Measurements from ENCODE around the gene SCAPER.
"Not testable (repeated sequence)": the region's sequence is repeated elsewhere in the genome, so short reads cannot be mapped to it uniquely, and the experiment has no call there.

The SCAPER gene

DNA sequence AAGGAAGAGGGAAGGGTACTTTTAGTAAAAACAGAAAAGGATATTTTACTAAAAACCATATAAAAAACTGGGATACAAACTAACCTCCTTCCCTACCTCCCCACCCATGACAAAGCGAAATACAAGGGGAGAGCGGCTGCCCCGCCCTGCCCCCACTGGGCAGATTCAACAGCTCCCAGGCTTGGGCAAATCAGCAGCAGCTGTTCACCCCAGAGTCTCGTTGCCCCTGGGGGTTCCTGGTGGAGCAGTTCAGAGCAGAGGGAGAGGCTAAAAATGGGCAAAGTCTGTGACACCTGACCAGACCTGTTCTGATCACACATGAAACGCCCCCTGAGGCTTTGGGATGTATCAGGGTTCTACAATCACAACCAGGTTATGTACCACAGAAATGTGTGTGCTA, 591.4 kb downstream of the SCAPER start:
- no peaks in the 10 kb centered on the region for H3K27me3 ChIP-seq (ENCODE audit: control insufficient read depth, insufficient read depth, low read length)
- no peak overlapping the region for H3K4me3 ChIP-seq (ENCODE audit: low read depth, low read length)
- peaks cover 5% of the 10 kb centered on the region; the same call in 1 of the 2 replicates for H3K4me1 ChIP-seq (ENCODE audit: control insufficient read depth, insufficient read depth, low read length)
- no peak overlapping the region for H3K27ac ChIP-seq (ENCODE audit: low read depth, low read length)
- H3K9me3 ChIP-seq (ENCODE audit: control insufficient read depth, insufficient read depth, low read length): no peaks in the 10 kb centered on the region
- H3K36me3 ChIP-seq (ENCODE audit: control insufficient read depth, insufficient read depth, low read length): no peaks in the 10 kb centered on the region
- no peak overlapping the region for H3K9ac ChIP-seq (ENCODE audit: low read depth, low read length)

DNA sequence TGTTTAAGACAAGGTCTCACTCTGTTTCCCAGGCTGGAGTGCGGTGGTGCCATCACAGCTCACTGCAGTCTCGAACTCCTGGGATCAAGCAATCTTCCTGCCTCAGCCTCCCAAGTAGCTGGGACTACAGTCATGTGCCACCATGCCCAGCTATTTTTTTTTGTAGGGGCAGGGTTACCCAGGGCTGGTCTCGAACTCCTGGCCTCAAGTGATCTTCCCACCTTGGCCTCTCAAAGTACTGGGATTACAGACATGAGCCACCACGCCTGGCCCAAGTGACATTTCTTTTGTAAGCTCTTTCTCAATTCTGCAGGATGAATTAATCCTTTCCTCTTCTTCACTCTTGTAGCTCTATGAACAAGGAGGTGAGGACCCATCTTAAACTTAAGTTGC, 592.0 kb downstream of the SCAPER start:
- not testable (repeated sequence) for H3K9ac ChIP-seq (ENCODE audit: low read depth, low read length); H3K27me3 ChIP-seq (ENCODE audit: control insufficient read depth, insufficient read depth, low read length); H3K27ac ChIP-seq (ENCODE audit: low read depth, low read length); H3K9me3 ChIP-seq (ENCODE audit: control insufficient read depth, insufficient read depth, low read length); H3K36me3 ChIP-seq (ENCODE audit: control insufficient read depth, insufficient read depth, low read length); H3K4me3 ChIP-seq (ENCODE audit: low read depth, low read length); H3K4me1 ChIP-seq (ENCODE audit: control insufficient read depth, insufficient read depth, low read length)

DNA sequence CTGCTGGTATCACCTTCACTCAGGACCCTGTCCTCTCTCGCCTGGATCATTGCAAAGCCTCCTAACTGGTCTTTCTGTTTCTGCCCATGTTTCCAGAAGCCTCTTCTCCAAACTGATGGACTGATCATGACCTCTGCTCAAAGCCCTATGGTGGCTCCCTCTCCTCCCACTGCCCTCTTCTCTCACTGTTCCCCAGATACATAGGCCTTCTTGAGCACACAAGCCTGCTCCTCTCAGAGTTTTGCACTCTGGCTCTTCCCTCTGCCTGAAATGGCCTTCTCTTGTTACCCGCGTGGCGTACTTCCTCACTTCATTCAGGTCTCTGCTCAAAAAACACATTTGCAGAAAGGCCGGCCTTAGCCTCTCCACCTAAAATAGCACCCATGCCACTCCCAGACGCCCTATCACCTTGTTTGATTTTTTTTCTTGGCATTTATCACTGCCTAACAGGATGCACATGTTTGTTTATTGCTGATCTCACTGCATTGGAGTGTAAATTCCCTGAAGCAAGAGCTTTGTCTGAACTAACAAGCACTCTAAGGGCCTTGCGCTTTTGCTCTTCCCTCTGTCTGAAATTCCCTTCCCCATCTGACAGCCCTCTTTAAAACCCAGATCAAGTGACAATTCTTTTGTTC, 592.5 kb downstream of the SCAPER start:
- Histone ChIP-seq H3K27me3 (ENCODE audit: control insufficient read depth, insufficient read depth, low read length) (no peaks in the 10 kb centered on the region), H3K27ac (ENCODE audit: low read depth, low read length) (no peak overlapping the region), H3K9me3 (ENCODE audit: control insufficient read depth, insufficient read depth, low read length) (no peaks in the 10 kb centered on the region), H3K4me1 (ENCODE audit: control insufficient read depth, insufficient read depth, low read length) (peaks cover 5% of the 10 kb centered on the region; the same call in 1 of the 2 replicates), H3K36me3 (ENCODE audit: control insufficient read depth, insufficient read depth, low read length) (no peaks in the 10 kb centered on the region), H3K4me3 (ENCODE audit: low read depth, low read length) (no peak overlapping the region), H3K9ac (ENCODE audit: low read depth, low read length) (no peak overlapping the region)

DNA sequence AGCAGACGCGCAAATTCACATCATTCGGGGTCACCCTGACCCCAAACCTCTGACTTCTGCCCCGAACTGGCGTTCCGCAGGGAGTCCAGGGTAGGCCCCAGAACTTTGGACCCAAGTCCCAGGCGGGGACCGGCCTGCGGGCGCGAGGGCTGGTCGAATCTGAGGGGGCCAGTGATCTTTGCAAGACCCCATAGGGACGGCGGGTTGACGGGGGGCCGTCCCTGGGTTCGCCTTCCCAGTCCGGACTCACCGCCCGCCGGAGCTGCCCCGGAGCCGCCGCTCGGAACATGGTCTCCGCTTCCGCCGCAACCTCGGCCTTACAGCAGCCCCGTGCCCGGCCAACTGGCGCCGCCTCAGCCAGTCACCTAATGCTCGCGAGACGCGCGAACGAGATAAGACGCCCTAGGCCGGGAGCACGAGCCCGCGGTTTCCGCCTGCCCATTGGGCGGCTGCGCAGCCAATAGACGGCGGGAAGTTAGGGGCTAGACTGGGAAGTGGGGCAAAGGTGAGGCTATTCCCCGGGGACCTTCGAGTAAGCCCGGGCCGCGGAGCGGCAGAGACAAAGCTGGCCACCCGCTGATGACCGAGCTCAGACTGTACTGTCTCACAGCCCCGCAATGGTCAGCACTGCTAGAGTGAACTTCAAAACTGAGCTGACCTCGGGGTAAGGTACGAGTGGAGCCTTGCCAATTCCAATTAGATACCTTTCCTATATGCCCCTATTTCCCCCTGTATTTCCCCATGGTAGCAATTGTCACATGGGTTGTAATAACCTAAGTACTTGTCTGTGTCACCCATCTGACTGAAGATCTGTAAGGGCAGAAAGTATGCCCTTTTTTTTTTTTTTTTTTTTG, 593.8 kb downstream of the SCAPER start, which contains the start of gene ETFA:
Gene ETFA (minus strand): TSS at position 370 of the 854 bp plus-strand sequence. CDS start 81 bp downstream, at position 289.
- Histone ChIP-seq H3K9me3 (ENCODE audit: control insufficient read depth, insufficient read depth, low read length) (no peaks in the 10 kb centered on the region), H3K4me3 (ENCODE audit: low read depth, low read length) (peak within 1 kb of the TSS; percentile 96), H3K4me1 (ENCODE audit: control insufficient read depth, insufficient read depth, low read length) (peaks cover 5% of the 10 kb centered on the region; the same call in 1 of the 2 replicates), H3K9ac (ENCODE audit: low read depth, low read length) (peak within 1 kb of the TSS; percentile 83), H3K27ac (ENCODE audit: low read depth, low read length) (peak within 1 kb of the TSS; percentile 78), H3K27me3 (ENCODE audit: control insufficient read depth, insufficient read depth, low read length) (no peaks in the 10 kb centered on the region), H3K36me3 (ENCODE audit: control insufficient read depth, insufficient read depth, low read length) (no peaks in the 10 kb centered on the region)

GRCh38 chr15:76310475-76311099, 594.6 kb downstream of the SCAPER start:
- Histone ChIP-seq H3K4me1 (ENCODE audit: control insufficient read depth, insufficient read depth, low read length) (peaks cover 9% of the 10 kb centered on the region; the same call in 1 of the 2 replicates), H3K36me3 (ENCODE audit: control insufficient read depth, insufficient read depth, low read length) (no peaks in the 10 kb centered on the region), H3K27me3 (ENCODE audit: control insufficient read depth, insufficient read depth, low read length) (no peaks in the 10 kb centered on the region), H3K27ac (ENCODE audit: low read depth, low read length) (peak overlapping the region; percentile 77), H3K9me3 (ENCODE audit: control insufficient read depth, insufficient read depth, low read length) (no peaks in the 10 kb centered on the region), H3K9ac (ENCODE audit: low read depth, low read length) (peak overlapping the region; percentile 83), H3K4me3 (ENCODE audit: low read depth, low read length) (peak overlapping the region; percentile 96)

GRCh38 chr15:76309601-76310330, 595.4 kb downstream of the SCAPER start:
- no peak overlapping the region for H3K27ac ChIP-seq (ENCODE audit: low read depth, low read length)
- peaks cover 9% of the 10 kb centered on the region; the same call in 1 of the 2 replicates for H3K4me1 ChIP-seq (ENCODE audit: control insufficient read depth, insufficient read depth, low read length)
- H3K4me3 ChIP-seq (ENCODE audit: low read depth, low read length): peak overlapping the region; percentile 96; the same call in 1 of the 2 replicates
- no peaks in the 10 kb centered on the region for H3K27me3 ChIP-seq (ENCODE audit: control insufficient read depth, insufficient read depth, low read length)
- no peaks in the 10 kb centered on the region for H3K36me3 ChIP-seq (ENCODE audit: control insufficient read depth, insufficient read depth, low read length)
- no peaks in the 10 kb centered on the region for H3K9me3 ChIP-seq (ENCODE audit: control insufficient read depth, insufficient read depth, low read length)
- H3K9ac ChIP-seq (ENCODE audit: low read depth, low read length): no peak overlapping the region

DNA sequence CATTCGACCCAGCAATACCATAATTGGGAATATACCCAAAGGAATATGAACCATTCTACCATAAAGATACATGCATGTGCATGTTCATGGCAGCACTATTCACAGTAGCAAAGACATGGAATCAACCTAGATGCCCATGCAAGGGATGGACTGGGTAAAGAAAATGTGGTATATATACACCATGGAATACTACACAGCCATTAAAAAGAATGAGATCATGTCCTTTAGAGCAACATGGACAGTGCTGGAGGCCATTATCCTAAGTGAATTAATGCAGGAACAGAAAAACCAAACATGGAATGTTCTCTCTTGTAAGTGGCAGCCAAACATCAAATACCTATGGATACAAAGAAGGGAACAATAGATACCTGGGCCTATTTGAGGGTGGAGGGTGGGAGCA, 601.2 kb downstream of the SCAPER start:
- H3K9ac ChIP-seq (ENCODE audit: low read depth, low read length): no peak overlapping the region
- H3K27me3 ChIP-seq (ENCODE audit: control insufficient read depth, insufficient read depth, low read length): no peaks in the 10 kb centered on the region
- H3K9me3 ChIP-seq (ENCODE audit: control insufficient read depth, insufficient read depth, low read length): no peaks in the 10 kb centered on the region
- no peaks in the 10 kb centered on the region for H3K36me3 ChIP-seq (ENCODE audit: control insufficient read depth, insufficient read depth, low read length)
- no peak overlapping the region for H3K4me3 ChIP-seq (ENCODE audit: low read depth, low read length)
- H3K4me1 ChIP-seq (ENCODE audit: control insufficient read depth, insufficient read depth, low read length): 0 out of 2 replicates have a peak, but pooled peaks cover 3% of the 10 kb centered on the region
- no peak overlapping the region for H3K27ac ChIP-seq (ENCODE audit: low read depth, low read length)

GRCh38 chr15:76299786-76300185, 605.4 kb downstream of the SCAPER start:
- Histone ChIP-seq H3K27ac (ENCODE audit: low read depth, low read length) (no peak overlapping the region), H3K9ac (ENCODE audit: low read depth, low read length) (no peak overlapping the region), H3K36me3 (ENCODE audit: control insufficient read depth, insufficient read depth, low read length) (0 out of 2 replicates have a peak, but pooled peaks cover 4% of the 10 kb centered on the region), H3K9me3 (ENCODE audit: control insufficient read depth, insufficient read depth, low read length) (no peaks in the 10 kb centered on the region), H3K4me3 (ENCODE audit: low read depth, low read length) (no peak overlapping the region), H3K27me3 (ENCODE audit: control insufficient read depth, insufficient read depth, low read length) (no peaks in the 10 kb centered on the region), H3K4me1 (ENCODE audit: control insufficient read depth, insufficient read depth, low read length) (no peaks in the 10 kb centered on the region)

GRCh38 chr15:76298986-76299385, 606.2 kb downstream of the SCAPER start:
- Histone ChIP-seq H3K36me3 (ENCODE audit: control insufficient read depth, insufficient read depth, low read length) (0 out of 2 replicates have a peak, but pooled peaks cover 4% of the 10 kb centered on the region), H3K9me3 (ENCODE audit: control insufficient read depth, insufficient read depth, low read length) (no peaks in the 10 kb centered on the region), H3K4me3 (ENCODE audit: low read depth, low read length) (no peak overlapping the region), H3K9ac (ENCODE audit: low read depth, low read length) (no peak overlapping the region), H3K27ac (ENCODE audit: low read depth, low read length) (no peak overlapping the region), H3K27me3 (ENCODE audit: control insufficient read depth, insufficient read depth, low read length) (no peaks in the 10 kb centered on the region), H3K4me1 (ENCODE audit: control insufficient read depth, insufficient read depth, low read length) (no peaks in the 10 kb centered on the region)

DNA sequence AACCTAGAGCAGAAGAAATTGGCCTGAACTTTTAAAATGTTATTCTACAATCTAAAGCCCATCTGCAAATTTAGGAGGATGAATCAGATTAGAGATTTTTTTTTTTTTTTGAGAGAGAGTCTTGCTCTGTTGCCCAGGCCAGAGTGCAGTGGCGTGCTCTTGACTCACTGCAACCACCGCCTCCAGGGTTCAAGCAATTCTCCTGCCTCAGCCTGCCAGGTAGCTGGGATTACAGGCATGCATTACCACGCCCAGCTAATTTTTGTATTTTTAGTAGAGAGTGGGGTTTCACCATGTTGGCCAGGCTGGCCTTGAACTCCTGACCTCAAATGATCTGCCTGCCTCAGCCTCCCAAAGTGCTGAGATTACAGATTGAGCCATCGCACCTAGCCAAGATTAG, 607.2 kb downstream of the SCAPER start:
- H3K4me1 ChIP-seq (ENCODE audit: control insufficient read depth, insufficient read depth, low read length); H3K9me3 ChIP-seq (ENCODE audit: control insufficient read depth, insufficient read depth, low read length); H3K27me3 ChIP-seq (ENCODE audit: control insufficient read depth, insufficient read depth, low read length); H3K27ac ChIP-seq (ENCODE audit: low read depth, low read length); H3K36me3 ChIP-seq (ENCODE audit: control insufficient read depth, insufficient read depth, low read length); H3K9ac ChIP-seq (ENCODE audit: low read depth, low read length); H3K4me3 ChIP-seq (ENCODE audit: low read depth, low read length): not testable (repeated sequence)

Measured in HUES48 (cell line).